ENCODE results near the gene SLC17A4.

The SLC17A4 gene

DNA sequence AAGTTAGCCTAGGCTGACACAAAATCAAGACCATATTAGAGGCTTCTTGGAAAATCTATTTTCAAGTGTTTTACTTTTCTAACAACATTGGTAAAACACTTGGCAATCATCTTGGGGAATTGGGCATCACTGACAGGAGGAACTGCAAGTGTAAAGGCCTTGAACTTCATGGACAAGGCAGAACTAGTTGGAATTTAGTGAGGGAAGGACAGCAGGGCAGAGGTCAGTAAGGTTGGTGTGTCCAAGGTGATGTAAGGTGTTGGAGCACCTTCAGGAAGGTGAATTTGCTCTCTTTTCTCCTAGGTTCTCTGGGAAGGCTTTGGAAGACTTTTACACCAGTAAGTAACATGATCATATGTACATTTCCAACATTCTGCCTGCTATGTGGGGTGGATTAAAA is 1.5 kb upstream of the SLC17A4 start:
- DNase-seq = no peak

DNA sequence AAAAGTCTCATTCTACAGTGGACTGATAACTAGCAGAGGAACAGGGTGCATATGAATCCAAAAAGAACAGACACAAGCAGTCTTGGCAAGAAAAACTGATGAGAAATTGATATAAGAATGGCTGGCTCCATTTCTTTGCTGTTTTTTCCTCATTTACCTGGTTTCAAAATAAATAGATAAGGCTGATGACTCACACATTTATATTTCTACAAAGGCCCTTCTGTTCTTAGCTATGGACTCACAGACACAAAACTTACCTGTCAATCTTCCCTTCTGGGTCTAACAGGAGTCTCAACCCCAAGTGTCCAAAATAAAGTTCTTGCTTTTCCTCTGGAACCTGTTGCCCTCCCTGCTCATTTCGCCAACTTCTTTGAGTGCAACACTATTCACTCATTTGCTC is 941 bp downstream of the SLC17A4 start:
- no peak for DNase-seq

DNA sequence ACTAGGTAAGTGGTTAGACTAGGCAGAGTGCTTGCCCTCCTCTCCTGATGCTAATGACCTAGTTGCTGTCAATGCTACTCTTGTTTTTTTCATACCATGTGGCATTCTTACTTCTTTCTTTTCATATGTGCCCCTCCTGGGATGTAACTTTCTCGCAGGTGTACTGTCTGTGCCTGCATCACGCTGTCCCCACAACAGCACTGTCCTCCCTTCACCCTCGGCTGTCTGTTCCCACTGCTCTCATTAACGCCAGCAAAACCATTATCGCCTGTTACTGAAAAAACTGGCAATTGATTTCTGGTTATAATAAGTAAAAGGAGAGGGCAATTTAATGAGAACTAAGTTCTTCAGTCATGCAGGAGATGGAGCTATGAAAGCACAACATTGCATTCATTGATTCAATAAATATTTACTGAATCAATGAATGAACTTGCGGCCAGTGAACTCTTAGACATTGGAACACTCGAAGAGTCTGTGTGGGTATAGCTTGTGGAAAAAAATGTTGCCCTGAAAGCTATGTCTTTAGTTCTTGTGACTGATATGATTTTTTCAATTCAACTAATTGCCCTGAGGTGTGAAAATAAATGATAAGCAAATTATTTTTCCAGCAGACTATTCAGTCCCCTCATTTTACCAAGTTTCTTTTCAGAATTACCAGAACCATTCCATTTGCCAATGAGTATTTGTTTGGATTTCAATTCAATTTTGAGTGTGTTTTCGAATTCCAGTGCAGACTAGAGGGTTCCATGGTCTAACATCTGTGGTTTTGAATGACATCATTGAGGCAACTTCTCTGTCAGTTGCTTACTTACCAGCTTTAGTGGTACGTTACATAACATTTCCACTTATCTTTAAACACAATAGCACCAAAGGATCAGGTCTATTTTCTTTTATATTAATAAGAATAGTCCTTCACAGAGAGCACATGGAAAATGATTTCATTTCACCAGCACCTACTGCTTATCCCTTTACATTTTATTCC is 2.1 kb downstream of the SLC17A4 start:
- no peak for DNase-seq

DNA sequence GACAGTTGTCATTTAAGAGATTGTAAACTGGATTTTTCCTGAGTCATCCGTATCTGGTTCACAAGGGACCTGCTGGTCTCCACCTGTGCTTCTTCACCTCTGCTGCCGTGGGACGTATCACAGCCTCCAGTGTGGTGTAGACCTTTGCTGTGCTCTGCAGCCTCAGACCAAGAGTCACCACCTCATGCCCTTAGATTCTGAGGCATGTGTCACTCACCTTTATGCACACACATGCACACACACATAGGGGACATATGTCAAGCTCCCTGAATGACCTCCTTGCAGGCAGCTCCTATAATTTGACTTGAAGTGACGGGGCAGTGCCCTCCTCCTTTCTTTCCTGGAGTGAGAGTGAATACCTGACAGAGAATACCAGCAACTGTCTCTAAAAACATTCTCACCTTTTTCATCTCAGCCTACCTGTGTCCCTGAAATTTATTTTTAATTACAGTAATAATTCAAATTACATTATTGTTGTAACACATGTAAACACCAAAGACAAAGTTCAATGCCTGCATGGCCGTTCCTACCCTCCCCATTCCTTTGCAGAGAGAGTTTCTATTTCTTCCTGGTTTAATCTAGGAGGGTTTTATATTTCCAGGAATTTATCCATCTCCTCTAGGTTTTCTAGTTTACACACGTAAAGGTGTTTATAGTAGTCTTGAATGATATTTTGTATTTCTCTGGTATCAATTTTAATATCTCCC is 3.5 kb downstream of the SLC17A4 start:
- no peak for DNase-seq

DNA sequence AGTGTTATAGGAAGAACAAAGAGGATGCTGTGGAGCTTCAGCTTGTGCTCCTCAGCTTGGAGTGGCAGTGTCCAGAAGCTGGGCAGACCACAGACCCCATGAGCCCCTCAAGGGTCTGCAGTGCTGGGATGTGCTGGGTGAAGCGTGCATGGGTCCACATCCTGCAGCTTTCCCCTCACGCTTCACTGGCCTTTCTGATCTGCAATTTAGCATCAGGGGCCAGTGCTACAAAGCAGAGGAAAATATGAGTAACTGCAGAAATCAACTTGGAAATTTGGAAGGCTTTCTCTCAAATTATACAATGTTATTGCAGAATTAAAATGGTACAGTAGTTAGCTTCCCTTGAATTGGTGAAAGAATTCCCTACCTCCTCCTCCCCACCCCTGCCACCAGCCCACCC is 10.1 kb downstream of the SLC17A4 start:
- DNase-seq = no peak

DNA sequence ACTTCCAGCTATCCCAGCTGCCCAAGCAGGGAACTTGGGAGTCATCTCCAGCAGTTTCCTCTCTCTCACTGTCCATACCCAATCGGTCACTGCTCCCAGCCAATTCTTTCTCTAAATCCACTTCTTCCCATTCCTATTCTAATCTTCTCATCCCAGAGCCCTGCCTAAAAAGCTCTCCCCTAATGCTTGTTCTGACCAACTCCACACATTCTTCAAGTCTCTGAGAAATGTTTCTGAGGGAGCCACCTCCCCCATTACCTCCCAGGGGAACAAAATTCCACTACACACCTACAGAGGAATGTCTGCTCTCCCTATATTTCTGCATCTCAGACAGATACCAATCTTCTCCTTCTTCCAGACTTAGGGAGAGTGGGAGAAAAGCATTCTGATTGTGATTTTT is 14.0 kb downstream of the SLC17A4 start:
- DNase-seq = no peak

DNA sequence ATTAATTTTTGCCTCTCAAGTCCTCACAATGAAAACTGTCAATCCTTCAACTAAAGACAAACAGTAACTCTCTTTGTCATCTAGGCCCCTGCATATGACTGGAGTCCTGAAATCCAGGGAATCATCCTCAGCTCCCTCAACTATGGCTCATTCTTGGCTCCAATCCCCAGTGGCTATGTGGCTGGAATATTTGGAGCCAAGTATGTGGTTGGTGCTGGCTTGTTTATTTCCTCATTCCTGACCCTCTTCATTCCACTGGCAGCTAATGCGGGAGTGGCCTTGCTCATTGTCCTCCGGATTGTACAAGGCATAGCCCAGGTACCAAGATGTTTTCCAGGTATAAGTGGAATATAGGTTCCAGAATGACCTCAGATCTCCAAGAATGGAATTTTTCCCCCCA is 15.4 kb downstream of the SLC17A4 start:
- DNase-seq = no peak

DNA sequence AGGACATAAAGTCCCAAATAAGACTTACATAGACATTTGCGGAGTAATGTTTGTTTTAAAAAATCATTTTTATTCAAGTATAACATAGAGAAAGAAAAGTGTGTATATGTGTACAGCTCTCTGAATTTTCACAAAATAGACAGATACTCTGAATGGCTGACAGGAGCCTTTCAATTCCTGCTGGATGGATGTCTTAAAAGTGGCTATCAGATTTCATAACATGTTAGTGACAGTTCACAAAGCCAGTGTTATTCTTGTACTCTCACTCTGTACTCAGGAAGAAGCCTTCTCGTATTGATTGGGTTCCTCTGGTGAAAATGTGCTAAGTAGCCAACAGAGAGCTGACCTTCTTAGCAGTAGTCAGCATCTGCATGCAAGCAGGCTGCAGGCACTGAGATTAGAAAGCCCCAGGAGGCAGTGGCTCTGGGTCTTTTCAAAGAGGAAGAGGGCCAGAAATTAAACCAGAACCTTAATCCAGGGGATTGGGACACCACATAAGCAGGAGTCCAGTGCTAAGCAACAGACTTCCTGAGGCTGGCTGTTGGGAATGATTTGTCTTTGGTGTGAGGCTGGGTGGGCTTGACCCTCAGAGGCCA is 19.7 kb downstream of the SLC17A4 start:
- no peak for DNase-seq

DNA sequence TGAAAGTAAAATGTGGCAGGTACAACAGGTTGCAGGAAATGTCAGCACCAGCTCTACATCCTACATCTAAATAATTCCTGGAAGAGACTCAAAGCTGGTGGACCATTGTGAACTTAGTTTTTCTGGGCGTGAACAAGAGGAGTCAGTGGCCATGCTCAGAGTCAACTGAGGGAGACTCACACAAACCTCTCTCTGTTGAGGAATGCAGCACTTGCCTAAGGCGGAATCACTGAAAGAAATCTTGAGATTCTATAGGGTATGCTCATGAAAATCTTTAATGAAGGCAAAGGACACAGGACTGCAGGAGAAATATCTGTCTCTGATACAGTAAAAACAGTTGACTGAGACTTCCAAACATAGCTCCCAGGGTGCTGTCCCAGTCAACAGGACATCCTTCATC is 22.5 kb downstream of the SLC17A4 start:
- DNase-seq = no peak

DNA sequence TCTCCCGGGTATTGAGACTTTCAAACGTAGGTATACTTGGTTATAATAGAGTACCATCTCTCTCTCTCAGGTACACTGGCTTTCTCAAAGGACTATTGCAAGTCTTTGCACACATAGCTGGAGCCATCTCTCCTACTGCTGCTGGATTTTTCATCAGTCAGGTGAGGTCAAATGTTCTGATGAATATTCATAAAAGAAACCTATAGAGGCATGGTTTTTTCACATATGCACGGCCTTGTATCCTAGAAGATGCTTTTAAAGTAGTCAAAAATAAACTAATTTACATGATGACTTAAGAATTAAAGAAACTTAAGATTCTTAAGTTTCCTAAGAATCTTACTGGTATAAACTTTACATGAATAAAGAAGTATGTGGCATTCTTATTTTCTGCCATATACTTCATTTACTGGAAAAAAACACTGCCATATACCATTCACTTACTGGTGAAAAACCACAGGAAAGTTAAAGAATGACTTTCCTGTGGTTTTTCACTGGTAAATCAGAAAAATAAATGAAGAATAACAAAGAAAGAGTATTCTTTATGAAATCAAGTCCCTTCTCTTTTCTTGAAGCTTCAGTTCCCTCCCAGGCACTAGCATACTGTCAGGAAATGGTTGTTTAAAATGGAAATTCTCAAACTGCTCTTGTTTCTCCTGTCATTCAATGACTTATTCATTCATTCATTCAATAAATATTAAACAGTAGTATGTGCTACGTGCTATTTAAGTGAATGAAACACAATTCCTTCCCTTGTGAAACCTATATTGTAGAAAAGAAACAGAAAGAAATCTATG is 23.5 kb downstream of the SLC17A4 start:
- no peak for DNase-seq

DNA sequence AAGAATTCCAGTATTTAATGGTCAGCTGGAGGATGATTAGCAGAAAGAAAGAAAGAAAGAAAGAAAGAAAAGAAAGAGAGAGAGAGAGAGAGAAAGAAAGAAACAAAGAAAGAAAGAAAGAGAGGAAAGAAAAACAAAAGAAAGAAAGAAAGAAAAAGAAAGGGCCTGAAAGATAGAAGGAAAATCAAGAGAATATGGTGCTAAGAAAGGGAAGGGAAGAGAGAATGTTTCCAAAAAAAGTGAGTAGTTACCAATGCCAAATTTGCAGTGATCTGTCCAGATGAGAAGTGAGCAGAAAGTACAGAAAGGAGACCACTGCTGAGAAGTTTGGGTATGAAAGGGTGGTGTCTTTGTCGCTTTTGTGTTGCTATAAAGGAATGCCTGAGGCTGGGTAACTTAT is 26.6 kb downstream of the SLC17A4 start:
- no peak for DNase-seq

DNA sequence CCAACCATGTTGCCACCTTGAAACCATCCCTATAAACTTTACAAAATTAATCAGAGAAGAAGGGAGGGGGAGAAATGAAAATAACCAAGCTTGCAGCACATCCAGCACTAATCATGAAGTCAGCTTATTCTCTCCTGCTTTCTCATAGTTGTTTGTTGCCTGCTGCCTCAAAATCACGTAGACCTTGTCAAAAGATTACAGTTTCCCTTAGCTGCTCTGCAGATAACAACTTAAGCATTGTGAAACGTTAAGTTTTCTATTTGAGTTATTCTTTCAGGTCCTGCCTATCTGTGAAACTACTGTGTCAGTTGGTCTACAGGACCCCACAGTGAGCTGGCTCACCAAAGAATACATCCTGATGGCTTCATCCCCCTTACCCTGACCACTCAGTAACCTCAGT is 32.9 kb downstream of the SLC17A4 start:
- DNase-seq = no peak

DNA sequence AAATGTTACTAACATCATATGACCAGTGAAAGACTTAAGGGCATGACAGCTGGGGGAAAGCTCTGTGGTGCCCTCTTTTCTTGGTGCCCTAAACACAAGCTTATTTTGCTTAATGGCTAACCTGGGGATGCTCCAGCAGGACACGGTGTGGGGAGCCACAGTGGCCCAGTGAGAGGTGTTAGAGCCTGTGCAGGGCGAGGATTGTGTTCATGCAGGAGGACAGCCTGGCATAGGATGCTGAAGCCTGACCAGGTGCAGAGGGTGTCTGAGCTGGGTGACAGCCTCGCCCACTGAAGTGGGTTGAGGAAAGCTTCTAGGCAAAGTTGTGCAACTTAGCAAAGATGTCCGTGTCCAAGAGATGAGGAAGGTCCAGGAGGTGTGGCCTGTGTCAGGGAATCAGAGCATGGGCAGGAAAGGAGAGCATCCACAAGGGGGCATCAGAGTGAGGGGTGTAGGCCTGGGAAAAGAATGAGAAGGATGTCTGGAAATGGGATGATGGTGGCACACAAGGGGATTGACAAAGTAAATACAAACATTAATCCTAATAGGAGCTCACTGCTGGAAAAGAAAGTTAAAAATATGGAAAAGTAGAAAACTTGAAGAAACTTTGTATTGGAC is 33.9 kb downstream of the SLC17A4 start:
- DNase-seq = peak; percentile 13

DNA sequence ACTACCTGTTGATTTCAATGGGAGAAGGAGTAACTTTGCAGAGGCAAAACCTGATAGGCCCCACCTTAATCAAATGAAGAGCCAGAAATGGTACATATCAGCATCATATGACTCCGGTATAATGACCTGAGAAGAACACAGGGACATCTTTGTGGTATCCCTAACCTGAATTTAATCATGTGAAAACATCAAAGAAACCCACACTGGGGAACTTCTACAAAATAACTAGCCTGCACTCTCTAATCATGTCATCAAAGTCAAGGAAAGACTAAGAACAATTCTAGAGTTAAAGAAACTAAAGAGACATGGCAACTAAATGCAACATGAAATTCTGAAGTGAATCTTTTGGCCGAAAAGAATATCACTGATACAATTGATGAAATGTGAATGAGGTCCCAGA is 34.9 kb downstream of the SLC17A4 start:
- DNase-seq = no peak

DNA sequence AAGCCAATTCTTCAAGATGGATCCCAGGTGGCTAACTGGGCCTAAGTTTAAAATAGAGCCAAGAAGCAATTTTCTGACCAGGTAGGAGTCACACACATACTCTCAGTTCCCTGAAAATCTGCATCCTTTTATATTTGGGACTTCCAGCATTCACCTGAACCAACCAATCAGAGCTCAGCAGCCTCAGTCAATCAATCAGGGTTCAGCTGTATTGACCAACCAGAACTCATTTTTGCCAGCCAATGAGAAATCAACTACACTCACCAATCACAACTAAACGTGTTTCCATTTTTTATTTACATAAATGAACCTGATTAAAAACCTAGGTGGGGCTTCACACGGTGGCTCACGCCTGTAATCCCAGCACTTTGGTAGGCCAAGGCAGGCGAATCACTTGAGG is 37.5 kb downstream of the SLC17A4 start:
- DNase-seq = no peak

DNA sequence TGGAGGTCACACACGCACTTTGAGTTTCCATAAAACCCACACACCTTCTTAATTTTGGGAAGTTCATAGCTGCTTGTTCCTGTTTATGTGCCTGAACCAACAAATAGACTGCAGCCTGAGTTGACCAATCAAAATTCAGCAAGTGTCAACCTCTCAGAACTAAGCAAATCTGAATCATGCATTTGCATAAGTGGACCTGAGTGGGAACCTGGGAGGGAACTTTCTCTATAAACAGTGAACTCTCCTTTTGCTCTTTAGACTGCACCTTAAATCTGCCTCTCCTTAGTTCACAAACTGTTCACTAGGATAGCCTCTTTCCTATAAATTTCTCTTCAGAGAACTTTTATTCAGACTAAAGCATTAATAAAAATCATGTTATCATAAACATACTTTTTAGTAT is 39.4 kb downstream of the SLC17A4 start:
- no peak for DNase-seq

DNA sequence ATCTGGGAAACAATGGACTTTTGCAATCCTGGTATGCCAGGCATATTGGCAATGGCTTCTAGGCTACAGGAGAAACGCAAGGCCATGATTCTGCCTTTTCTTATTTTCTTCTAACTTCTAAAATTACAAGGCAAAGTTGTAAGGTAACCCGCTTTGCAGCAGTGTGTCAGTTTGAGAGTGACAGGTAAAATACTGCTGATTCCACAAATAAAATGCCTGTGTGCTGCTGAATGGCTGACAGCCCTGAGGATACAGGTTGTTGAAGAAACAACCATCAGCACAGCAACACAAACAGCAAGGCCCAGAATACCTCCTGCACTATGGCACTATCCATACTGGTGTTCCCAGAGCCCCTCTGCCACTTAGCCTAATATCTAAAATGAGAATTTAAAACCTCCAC is 40.2 kb downstream of the SLC17A4 start:
- DNase-seq = peak; percentile 24

DNA sequence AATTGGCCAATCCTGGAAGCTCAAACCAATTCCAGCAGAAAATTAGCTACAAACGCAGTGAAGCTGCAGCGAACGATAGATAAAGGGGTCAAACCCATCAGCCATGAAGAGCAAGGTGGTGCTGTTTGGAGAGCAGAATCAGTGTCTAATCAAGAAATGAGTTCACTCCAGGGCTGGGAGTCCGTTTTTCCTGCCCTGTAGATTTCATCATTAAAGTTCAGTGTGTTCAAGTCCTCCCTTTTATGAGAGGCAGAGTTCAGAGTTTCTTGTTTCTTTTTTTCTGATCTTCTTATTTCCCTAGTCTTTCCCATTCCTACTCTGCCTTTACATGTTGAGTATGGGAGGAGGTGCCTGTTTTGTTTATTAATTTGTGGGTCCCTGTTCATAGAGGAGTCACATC is 46.9 kb downstream of the SLC17A4 start:
- no peak for DNase-seq

DNA sequence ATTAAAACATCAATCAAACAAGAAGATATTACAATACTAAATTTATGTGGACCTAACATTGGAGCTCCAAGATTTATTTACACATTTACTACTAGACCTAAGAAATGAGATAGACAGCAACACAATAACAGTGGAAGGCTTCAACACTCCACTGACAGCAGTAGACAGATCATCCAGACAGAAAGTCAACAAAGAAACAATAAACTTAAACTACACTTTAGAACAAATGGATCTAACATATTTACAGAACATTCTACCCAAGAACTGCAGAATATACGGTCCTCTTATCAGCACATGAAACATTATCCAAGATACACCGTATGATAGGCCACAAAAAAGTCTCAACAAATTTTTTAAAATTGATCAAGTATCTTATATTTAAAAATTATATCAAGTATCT is 50.3 kb downstream of the SLC17A4 start:
- no peak for DNase-seq

DNA sequence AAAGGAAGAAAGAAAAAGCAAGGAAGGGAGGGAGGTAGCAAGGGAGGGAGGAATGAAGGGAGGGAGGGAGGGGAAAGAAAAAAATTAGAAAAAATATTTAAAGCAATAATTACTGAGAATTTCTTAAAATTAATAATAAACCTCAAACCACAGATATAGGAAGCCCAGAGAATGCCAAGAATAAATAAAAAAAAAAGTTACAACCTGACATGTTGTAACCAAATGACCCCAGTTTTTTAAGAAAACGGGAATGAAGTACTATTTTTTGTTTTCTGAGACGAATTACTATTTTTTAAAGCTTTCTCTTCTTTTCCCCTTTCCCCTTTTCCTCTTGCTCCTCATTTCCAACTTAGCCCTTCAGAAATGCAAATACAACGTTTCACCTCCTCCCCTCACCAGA is 60.7 kb downstream of the SLC17A4 start:
- DNase-seq = no peak

DNA sequence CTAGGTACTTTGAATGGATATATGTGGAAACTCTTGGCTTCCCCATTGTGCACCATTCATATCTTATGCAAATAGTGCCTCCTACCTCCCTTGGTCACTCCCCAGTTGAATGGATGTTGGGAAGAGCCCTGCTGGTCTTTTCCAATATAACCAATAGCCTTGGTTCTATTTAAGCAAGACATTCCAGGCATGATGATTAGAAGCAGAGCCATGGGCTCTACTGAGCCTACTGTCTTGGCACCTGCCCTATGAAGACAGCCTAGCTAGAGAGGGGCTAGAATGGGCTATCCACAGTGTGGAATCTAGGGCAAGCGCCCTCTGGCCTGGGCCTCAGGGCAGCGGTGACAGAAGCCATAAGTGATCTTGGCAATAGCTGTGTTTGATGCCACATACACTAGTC is 61.7 kb downstream of the SLC17A4 start:
- DNase-seq = no peak

DNA sequence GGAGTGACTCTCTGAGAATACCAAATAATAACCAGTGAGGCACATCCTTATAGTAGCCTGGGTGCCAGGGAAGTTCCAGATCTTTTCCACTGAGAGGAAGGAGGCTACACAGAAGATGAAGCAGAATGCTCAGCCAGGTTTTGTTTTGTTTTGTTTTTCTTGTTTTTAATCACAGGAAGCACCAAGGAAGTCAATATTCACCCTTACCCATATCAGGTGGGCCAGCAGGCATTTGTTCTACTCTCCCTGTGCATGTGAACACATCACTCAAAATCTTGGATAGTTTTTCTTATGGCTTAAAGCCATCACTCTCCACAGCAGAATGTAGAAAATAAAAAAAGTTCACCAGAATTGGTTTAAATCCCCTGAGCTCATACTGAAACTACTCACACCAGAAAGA is 66.8 kb downstream of the SLC17A4 start:
- DNase-seq = no peak

DNA sequence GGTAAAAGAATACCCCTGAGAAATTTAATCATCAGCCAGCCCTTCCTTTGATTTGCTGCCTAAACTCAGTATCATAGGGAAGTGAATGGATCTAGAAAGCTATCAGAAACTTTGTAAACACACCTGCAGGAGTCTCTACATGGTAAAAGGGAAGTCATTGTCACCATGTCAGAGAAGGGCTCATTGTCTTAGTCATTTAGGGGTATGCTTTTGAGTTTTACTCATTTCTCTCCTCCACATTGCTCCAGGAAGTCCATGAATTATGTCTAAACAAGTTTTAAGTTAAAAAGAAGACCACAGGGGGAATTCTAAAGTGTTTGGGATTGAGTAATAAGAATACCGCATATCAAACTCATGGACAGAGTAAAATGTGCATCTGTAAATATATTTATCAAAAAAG is 74.8 kb downstream of the SLC17A4 start:
- DNase-seq = no peak
